Stimulated activated CD4-positive, alpha-beta T cell treated with anti-CD3 and anti-CD28 coated beads, Interleukin-4, amount 100 ng/mL, for 4 hours (primary cell): ENCODE measurements around the gene CCDC150.
A peak's percentile ranks its signal among the peaks of the same experiment; 100 is the strongest.
"Not testable (repeated sequence)": the region's sequence is repeated elsewhere in the genome, so short reads cannot be mapped to it uniquely, and the experiment has no call there.

ENCODE experiments used
- DNase-seq, 2 experiments: peaks; one replicate each; pipeline ENCODE4 v3.0.0-alpha.2; 2020

The CCDC150 gene

DNA sequence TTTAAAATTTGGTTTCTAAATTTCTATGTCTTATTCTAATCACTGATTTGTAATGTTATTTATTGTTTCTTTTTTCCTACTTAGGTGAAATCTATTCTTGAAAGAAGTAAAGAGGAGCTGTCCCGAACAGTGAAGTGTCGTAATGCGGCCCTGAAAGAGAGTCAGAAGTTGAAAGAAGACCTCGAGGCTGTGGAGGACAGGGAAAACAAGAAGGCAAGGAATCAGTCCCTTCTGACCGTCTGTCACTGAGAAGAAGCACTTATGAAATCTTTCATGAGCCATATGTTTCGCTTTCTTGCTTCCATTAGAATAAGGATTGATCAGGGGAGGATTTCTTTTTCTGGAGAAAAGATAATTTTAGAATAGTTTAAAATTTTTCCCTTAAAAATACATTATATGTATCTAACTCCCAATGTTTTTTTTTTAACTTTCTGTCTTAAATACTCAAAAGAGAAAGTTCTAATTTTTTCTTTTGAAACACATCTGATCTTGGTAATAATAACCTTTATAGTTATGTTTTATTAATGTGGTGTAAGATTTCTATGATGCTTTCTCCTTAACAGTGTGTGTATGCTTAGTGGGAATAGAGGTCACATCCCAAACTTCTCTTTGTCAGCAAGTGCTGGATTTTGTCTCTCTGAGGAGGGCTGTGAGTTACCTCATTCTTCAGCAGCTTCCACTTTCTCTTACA is 79.0 kb downstream of the CCDC150 start:
- DNase-seq: no peak

GRCh38 chr2:196719110-196719872 is 79.8 kb downstream of the CCDC150 start:
- no peak for DNase-seq

DNA sequence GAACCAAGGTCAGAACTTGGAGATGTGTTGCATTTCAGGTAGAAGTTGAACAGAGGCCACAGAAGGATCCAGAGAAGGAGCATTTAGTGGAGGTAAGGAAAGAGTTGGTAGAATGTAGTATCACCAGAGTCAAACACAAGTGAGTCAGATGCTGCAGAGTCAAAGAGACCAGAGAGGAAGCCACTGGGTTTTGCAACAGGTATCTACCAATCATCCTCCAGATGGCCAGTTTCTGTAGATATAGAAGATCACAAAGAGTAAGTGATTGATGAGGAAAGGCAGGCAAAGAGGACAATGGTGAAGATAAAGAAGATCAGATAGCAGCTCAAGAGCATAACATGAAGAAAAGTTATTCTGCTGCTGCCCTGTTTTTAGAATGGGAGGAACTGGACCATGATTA is 84.1 kb downstream of the CCDC150 start:
- DNase-seq: no peak

- DNase-seq: no peak
Observed at GRCh38 chr2:196725218-196725617, 85.7 kb downstream of the CCDC150 start.

DNA sequence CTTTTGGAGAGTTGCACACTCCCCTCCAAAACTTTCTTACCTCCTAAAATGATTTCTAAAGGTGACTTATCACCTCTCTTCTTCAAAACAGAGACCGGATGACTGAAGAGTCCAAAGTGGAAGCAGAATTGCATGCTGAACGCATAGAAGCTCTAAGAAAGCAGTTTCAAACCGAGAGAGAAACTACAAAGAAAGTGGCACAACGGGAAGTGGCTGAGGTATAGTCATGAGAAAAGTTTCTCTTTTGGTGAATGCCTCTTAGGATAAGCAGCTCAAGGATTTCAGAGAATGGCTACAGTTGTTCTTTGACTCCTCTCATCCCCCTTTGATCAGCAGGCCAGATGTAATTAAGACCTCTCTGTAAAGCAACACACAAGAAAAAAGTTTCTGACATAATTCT is 86.4 kb downstream of the CCDC150 start:
- DNase-seq: no peak

- DNase-seq: no peak
Observed at GRCh38 chr2:196729418-196729817, 89.9 kb downstream of the CCDC150 start.

DNA sequence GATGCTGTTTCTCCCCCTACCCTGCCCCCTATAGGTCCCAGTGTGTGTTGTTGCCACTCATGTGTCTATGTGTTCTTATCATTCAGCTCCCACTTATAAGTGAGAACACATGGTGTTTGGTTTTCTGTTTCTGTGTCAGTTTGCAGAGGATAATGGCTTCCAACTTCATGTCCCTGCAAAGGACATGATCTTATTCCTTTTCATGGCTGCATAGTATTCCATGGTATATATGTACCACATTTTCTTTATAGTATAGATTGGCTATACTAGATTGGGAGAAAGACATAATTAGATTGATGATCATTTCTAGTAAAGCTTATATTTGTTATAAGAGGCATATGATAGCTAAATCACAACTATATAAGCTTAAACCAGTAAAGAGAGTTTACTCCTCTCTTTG is 97.1 kb downstream of the CCDC150 start:
- not testable (repeated sequence) for DNase-seq

DNA sequence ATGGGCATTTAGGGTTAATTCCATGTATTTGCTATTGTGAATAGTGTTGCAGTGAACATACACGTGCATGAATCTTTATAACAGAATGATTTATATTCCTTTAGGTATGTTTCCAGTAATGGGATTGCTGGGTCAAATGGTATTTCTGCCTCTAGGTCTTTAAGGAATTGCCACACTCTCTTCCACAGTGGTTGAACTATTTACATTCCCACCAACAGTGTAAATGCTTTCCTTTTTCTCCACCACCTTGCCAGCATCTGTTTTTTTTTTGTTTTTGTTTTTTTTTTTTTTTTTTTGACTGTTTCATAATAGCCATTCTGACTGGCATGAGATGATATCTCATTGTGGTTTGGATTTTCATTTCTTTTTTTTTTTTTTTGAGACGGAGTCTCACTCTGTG is 97.5 kb downstream of the CCDC150 start:
- no peak for DNase-seq

DNA sequence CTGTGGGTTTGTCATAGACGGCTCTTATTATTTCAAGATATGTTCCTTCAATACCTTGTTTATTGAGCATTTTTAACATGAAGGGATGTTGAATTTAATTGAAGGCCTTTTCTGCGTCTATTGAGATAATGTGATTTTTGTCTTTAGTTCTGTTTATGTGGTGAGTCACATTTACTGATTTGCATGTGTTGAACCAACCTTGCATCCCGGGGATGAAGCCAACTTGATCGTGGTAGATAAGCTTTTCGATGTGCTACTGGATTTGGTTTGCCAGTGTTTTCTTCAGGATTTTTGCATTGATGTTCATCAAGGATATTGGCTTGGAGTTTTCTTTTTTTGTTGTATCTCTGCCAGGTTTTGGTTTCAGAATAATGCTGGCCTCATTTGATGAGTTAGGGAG is 99.5 kb downstream of the CCDC150 start:
- DNase-seq: no peak

- DNase-seq: no peak
Observed at GRCh38 chr2:196742216-196742615, 102.7 kb downstream of the CCDC150 start.

GRCh38 chr2:196742685-196743084 is 103.2 kb downstream of the CCDC150 start:
- DNase-seq: no peak

DNA sequence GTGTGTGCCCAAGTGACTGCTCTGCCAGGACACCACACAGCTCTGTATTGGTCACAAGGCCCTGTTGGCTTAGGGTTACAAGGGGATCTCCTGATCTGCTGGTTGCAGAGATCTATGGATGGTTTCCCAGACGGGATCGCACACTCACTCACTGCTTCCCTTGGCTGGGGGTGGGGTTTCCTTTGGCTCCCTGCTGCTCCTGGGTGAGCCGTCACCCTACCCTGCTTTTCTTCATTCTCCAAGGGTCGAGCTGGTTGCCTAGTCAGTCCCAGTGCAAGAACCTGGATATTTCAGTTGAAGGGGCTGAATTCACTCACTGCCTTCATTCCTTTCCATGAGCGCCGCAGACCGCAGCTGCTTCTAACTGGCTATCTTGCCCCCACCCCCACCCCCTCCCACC is 103.7 kb downstream of the CCDC150 start:
- no peak for DNase-seq

- DNase-seq: no peak
Observed at GRCh38 chr2:196745711-196746110, 106.2 kb downstream of the CCDC150 start.

GRCh38 chr2:196747400-196747799 is 107.9 kb downstream of the CCDC150 start:
- DNase-seq: no peak

DNA sequence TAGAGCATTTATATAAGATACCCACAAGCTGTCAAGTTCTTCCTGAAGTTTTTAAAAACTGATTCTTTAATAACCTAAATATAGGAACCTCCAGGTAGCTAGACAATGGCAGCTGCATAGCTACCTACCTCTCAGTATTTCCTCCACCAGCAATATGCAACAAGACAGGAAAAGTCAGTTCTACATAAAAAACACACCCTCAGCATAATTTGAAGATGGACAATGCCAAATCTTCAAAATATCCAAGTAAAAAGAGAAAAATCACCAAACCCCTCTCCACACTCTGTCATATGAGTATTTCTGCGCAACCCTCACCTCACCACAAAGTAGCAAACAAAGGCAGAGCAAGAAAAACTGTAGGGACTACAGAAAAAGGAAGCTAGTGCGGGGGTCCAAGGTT is 108.6 kb downstream of the CCDC150 start:
- no peak for DNase-seq

DNA sequence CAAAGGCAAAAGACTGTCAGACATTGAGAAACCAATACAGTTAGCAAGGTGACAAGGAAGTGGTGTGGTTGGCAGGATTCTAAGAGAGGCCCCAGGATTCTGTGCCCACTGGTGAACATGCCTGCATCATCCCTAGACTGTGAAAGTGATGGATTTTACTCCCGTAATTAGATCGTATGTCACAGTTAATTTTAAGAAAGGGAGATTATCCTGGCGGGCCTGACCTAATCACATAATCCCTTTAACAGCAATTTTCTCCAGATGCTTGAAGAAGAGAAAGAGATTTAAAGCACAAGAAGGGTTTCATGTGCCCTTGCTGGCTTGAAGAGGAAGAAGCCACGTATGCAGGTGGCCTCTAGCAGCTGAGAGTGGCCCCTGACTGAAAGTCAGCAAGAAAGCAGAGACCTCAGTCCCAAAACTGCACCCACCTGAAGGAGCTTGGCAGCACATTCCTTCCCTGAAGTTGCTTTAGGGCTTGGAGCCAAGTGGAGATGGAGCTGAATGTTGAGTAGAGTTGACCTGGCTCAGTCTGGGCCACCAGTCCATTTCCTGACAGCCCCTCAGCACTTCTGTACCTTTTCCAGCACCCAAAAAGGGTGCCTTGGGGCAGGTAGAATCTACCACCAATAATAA is 110.9 kb downstream of the CCDC150 start:
- DNase-seq: no peak

GRCh38 chr2:196750977-196751631 is 111.6 kb downstream of the CCDC150 start:
- DNase-seq: peak; percentile 49 to 58

- DNase-seq: no peak
Observed at GRCh38 chr2:196758474-196759377, 119.2 kb downstream of the CCDC150 start.

- DNase-seq: no peak
Observed at GRCh38 chr2:196759378-196759706, 119.8 kb downstream of the CCDC150 start.

- DNase-seq: no peak
Observed at GRCh38 chr2:196767101-196767500, 127.6 kb downstream of the CCDC150 start.
